ENCODE results near the gene SNX18.

DNA sequence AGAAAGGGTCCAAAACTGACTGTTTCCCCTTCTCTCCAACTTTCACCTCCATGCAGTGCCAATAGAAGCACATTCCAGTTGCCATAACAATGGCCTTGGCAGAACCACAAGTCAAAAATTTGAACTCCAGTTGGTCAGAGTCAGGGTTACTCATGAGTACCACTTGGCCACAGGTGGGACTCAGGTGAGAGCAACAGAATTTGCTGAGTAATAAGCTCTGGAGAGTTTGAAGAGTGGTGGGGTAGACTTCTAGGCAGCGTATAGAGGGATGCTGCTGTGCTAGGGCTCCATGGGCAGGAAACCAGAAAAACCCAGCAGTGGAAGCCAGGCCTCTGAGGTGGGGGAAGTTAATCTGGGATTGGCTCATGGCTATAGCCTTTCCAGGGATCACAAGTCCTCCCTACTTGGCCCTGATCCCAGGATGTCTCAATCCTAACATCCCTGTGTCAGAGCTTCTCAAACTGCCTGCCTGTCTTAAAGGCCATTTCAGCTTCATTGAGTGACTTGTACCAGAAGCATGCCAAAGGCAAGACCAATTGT lies 30.2 kb downstream of the SNX18 start:
- TF ChIP-seq, protein P1, sequence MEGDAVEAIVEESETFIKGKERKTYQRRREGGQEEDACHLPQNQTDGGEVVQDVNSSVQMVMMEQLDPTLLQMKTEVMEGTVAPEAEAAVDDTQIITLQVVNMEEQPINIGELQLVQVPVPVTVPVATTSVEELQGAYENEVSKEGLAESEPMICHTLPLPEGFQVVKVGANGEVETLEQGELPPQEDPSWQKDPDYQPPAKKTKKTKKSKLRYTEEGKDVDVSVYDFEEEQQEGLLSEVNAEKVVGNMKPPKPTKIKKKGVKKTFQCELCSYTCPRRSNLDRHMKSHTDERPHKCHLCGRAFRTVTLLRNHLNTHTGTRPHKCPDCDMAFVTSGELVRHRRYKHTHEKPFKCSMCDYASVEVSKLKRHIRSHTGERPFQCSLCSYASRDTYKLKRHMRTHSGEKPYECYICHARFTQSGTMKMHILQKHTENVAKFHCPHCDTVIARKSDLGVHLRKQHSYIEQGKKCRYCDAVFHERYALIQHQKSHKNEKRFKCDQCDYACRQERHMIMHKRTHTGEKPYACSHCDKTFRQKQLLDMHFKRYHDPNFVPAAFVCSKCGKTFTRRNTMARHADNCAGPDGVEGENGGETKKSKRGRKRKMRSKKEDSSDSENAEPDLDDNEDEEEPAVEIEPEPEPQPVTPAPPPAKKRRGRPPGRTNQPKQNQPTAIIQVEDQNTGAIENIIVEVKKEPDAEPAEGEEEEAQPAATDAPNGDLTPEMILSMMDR (IDR thresholded peaks at IDR 0.05; ENCODE audit: low read depth, low read length, poor library complexity, severe bottlenecking): no peak
- TF ChIP-seq EZH2phosphoT487 (IDR thresholded peaks at IDR 0.05; ENCODE audit: borderline replicate concordance, low read length): no peak

Measured in DOHH2 (cell line).